Heart left ventricle (tissue), 13 donors: ENCODE measurements around the gene SYPL1.

Experiments used
- CTCF ChIP-seq, 12 donors: fragments of 200-600 bp; sonication (generic) in 4 of 12; IDR thresholded peaks; one replicate each; pipeline versions ENCODE4 v1.5.0 to v1.8.0; 2018 to 2022; ENCODE audit warnings: antibody characterized with exemption in 12 of 12, mild to moderate bottlenecking in 5 of 12
- POLR2A ChIP-seq, 2 donors: fragments of 450-650 bp; IDR thresholded peaks; one replicate each; pipeline ENCODE4 v1.6.1; 2017; ENCODE audit warnings: antibody characterized with exemption in 2 of 2, mild to moderate bottlenecking in 2 of 2, moderate library complexity in 2 of 2
- donor health status: ischemic (EF 13 %, LVEDD 7.1; RV severe dilation, severe dysfunction).
- donor health status: DM: no; HTN: yes; CAD: no.
- donor health status: DM: no; HTN: no; CAD: no.
- donor health status: ischemic (EF 25% LVEDD 6.9; RV normal size, moderate dysfunction).
- donor health status: ischemic (EF 25% LVEDD 5.7; RV mildly dilated, moderate dysfunction).
- donor health status: ischemic (EF 35%, LVEDD 5.7; RV mildly dilated, moderate dysfunction).
- donor health status: nonischemic (EF 11% LVEDD 7.7; RV severe dilation, severe dysfunction).
- donor health status: DM: yes; HTN: yes; CAD: no.
- donor health status: PGD.
- donor health status: ischemic (EF 29% LVEDD 5.4; RV normal size, mild dysfunction).
- donor health status: nonischemic (EF 23%, LVEDD 6.1; RV moderate dilation, normal function).

GRCh38 chr7:106102387-106102966, 9.6 kb downstream of the SYPL1 start:
- TF ChIP-seq POLR2A (IDR thresholded peaks at IDR 0.05) (no peak), CTCF (IDR thresholded peaks at IDR 0.05) (no peak)
